Prostate gland (tissue), 2 donors: ENCODE results near the gene ATP11B.

Source experiments
- CTCF ChIP-seq, 4 experiments: fragments of 200-600 bp in 2 of 4; fragments of 450-650 bp in 2 of 4; sonication (generic) in 2 of 4; IDR thresholded peaks; 1 replicate in 3 of 4; 2 replicates in 1 of 4; pipeline ENCODE4 v1.5.1; 2016 to 2019; ENCODE audit warnings: antibody characterized with exemption in 4 of 4, mild to moderate bottlenecking in 2 of 4, moderate library complexity in 2 of 4
- POLR2A ChIP-seq: fragments of 450-650 bp; IDR thresholded peaks from one replicate; pipeline ENCODE4 v1.6.1; 2016; ENCODE audit warnings: antibody characterized with exemption, mild to moderate bottlenecking

GRCh38 chr3:182800508-182800907, 7.2 kb downstream of the ATP11B start:
- TF ChIP-seq POLR2A (no peak), CTCF (IDR thresholded peaks at IDR 0.05) (no peak)
